DMS53 treated with DMSO at 0.1 percent for 48 hours (cell line): ENCODE measurements around the gene GABRD.
"Not testable (repeated sequence)": the region's sequence is repeated elsewhere in the genome, so short reads cannot be mapped to it uniquely, and the experiment has no call there.

Experiments used
- DNase-seq: peaks from one replicate; lab custom pipeline; 2025; ENCODE audit not compliant: unreplicated experiment; lab: John Stamatoyannopoulos, UW

The GABRD gene

GRCh38 chr1:2019172-2019543 lies at the start of gene GABRD:
Gene GABRD (plus strand): TSS chr1:2019345. CDS start chr1:2019424, 79 bp downstream.
- DNase-seq, result no peak

- DNase-seq, result no peak
Measured at GRCh38 chr1:1969505-1969900, 49.6 kb upstream of the GABRD start.

- no peak for DNase-seq
Measured at GRCh38 chr1:1969953-1970716, 49.0 kb upstream of the GABRD start.

- DNase-seq, result no peak
Measured at GRCh38 chr1:1971017-1971416, 48.1 kb upstream of the GABRD start.

- no peak for DNase-seq
Measured at GRCh38 chr1:1971688-1972087, 47.5 kb upstream of the GABRD start.

GRCh38 chr1:1972976-1973715 lies 46.0 kb upstream of the GABRD start:
- DNase-seq, result no peak

- DNase-seq, result no peak
Measured at GRCh38 chr1:1973716-1974642, 45.2 kb upstream of the GABRD start.

- DNase-seq, result no peak
Measured at GRCh38 chr1:1974834-1975233, 44.3 kb upstream of the GABRD start.

- no peak for DNase-seq
Measured at GRCh38 chr1:1975535-1975934, 43.6 kb upstream of the GABRD start.

- no peak for DNase-seq
Measured at GRCh38 chr1:1976031-1976430, 43.1 kb upstream of the GABRD start.

GRCh38 chr1:1978108-1978507 lies 41.0 kb upstream of the GABRD start:
- DNase-seq, result no peak

GRCh38 chr1:1978690-1979481 lies 40.3 kb upstream of the GABRD start:
- DNase-seq, result not testable (repeated sequence)

- no peak for DNase-seq
Measured at GRCh38 chr1:1979482-1980165, 39.5 kb upstream of the GABRD start.

- DNase-seq, result no peak
Measured at GRCh38 chr1:1980467-1981141, 38.5 kb upstream of the GABRD start.

- DNase-seq, result no peak
Measured at GRCh38 chr1:1981142-1981500, 38.0 kb upstream of the GABRD start.

GRCh38 chr1:1981631-1982327 lies 37.4 kb upstream of the GABRD start:
- not testable (repeated sequence) for DNase-seq

GRCh38 chr1:1982379-1983232 lies 36.5 kb upstream of the GABRD start:
- DNase-seq, result no peak

- DNase-seq, result no peak
Measured at GRCh38 chr1:1984560-1985070, 34.5 kb upstream of the GABRD start.
